Right ventricle myocardium inferior (tissue), 1 donor: Measurements from ENCODE around the gene ZNF112. TPM values are rescaled to one million over a fixed set of nuclear protein-coding genes. Genes with fewer than 3 reads are reported as not detected.

Experiments used
- ATAC-seq: fragments of 200-7000 bp; cut with Tn5 transposase; one replicate; pipeline ENCODE4 v1.9.1; 2020; ENCODE audit warnings: mild to moderate bottlenecking, moderate library complexity
- DNase-seq: peaks from one replicate; pipeline ENCODE4 v3.0.0; 2021; ENCODE audit errors: missing footprints
- intact Hi-C: fragments of 100-400 bp; cut with DNase I; formaldehyde crosslinking; loops from one replicate; pipeline ENCODE4 v1.11.0; 2022
- total RNA-seq: library from RNA; stranded (reverse); fragmentation: NEBNext Ultra II Directional; extraction: Animal tissue kit (Norgen Biotek cat#: 25700); gene quantifications from one replicate; pipeline ENCODE4 v1.2.1, GENCODE V29; 2021
- donor health status: DM: no; HTN: yes; CAD: no; lungs with severe emphysema.

The ZNF112 gene
- total RNA-seq, 1 donor from 2014 or later: 3.9 TPM

- no peak for DNase-seq
- ATAC-seq: no peak
- intact Hi-C loops: loop anchor here (5.0 to 10.0 kb wide), 2 partner anchors 92 to 189 kb away; partner anchors contain the start of genes ZNF225 and ZNF227
These were observed 52.4 kb downstream of the ZNF112 start for GRCh38 chr19:44303976-44304568.

DNA sequence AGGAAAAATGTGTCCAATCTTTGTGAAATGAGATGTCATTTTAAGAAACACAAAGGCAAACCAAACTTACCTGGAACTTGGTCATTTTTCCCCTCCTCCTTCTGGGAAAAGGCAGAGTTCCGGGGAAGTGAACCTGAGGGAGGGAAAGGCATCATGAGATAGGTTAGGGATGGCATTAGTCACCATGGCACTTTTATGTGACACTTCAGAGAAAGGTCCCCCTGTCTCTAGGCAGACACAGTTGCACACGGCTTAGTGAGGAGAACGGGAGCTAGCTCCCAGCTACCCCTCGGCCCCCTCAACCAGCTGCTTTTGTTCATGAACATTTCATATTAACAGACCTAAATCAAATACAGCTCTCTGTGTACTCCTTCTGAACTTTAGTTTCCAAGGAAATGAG lies 53.2 kb downstream of the ZNF112 start:
- ATAC-seq (no peak), DNase-seq (no peak)
- intact Hi-C loops: loop anchor here (5.0 to 10.0 kb wide), 2 partner anchors 91 to 189 kb away; partner anchors contain the start of genes ZNF225 and ZNF227

DNA sequence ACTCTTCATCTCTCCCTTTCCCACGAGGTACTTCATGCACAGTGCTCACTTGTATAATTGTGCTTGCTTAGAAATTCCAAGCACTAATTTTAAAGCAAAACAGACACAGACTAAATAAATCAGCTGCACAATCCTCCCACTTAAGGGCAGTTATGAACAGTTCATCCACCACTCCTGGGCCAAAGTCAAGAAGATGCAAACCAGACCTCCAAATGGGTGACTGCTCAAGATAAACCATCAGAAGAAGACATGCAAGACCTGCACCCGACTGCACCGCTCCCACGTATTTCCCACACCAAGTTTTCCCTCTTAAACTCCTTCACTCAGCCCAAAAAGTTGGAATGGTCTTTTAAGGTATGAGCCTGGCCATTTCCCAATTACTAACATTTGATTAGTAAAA lies 71.5 kb downstream of the ZNF112 start:
- no peak for ATAC-seq
- intact Hi-C loops: no loop called here
- no peak for DNase-seq

DNA sequence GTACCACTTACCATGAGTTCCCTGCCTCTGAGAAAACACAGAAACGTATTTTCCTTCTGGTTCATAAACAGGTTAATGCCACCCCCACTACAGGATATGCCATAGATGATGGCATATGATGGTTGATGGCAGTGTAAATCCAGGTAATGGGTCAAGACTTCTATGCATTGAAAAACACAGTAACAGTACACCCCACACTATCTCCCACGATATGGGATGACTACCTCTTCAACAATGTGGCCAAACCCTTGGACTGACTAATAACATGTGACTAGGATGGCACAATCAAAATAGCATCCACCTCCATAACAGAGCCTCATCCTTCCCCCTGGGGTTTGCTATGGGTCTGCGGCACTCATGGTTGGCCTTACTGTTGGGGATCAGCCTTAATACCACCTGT lies 73.6 kb downstream of the ZNF112 start:
- no peak for ATAC-seq
- DNase-seq: no peak
- intact Hi-C loops: no loop called here

DNA sequence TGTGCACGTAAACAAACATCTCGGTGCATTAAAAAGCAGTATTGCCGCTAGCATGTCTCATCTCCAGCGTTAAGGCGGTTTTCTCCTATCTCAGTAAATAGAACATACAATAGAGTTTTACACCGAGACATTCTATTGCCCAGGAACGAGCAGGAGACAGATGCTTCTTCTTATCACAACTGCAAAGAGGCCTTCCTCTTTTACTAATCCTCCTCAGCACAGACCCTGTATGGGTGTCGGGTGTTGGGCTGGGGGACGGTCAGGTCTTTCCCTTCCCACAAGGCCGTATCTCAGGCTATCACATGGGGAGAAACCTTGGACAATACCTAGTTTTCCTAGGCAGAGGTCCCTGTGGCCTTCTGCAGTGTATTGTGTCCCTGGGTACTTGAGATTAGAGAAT lies 75.6 kb downstream of the ZNF112 start:
- intact Hi-C loops: no loop called here
- ATAC-seq: no peak
- DNase-seq: no peak

GRCh38 chr19:44278181-44278690 lies 78.2 kb downstream of the ZNF112 start:
- DNase-seq: no peak
- no peak for ATAC-seq
- intact Hi-C loops: no loop called here

GRCh38 chr19:44277331-44277730 lies 79.1 kb downstream of the ZNF112 start:
- DNase-seq (no peak), ATAC-seq (no peak)
- intact Hi-C loops: no loop called here

Other genes starting within 250 kb of the ZNF112 start
- 3.0 TPM for gene ZNF225, start 243.3 kb downstream of the ZNF112 start, total RNA-seq
- gene ZNF234, start 215.1 kb downstream of the ZNF112 start, total RNA-seq: 9.4 TPM
- 15.7 TPM for gene ZNF226, start 191.6 kb downstream of the ZNF112 start, total RNA-seq
- gene ZNF227, start 144.1 kb downstream of the ZNF112 start, total RNA-seq: 13.1 TPM
- gene ZNF233, start 96.8 kb downstream of the ZNF112 start, total RNA-seq: 6.4 TPM
- 4.2 TPM for gene ZNF235, start 51.7 kb downstream of the ZNF112 start, total RNA-seq
- gene ZNF285, start 44.9 kb upstream of the ZNF112 start, total RNA-seq: 4.9 TPM
- 7.3 TPM for gene ZNF229, start 91.8 kb upstream of the ZNF112 start, total RNA-seq
- gene ZNF180, start 143.8 kb upstream of the ZNF112 start, total RNA-seq: 4.5 TPM
- gene CEACAM20, start 173.0 kb upstream of the ZNF112 start, total RNA-seq: not detected